GM19240 (cell line): ENCODE measurements around the gene DOK5.
"Not testable (repeated sequence)": the region's sequence is repeated elsewhere in the genome, so short reads cannot be mapped to it uniquely, and the experiment has no call there.

Experiments used
- DNase-seq: peaks from one replicate; pipeline ENCODE4 v3.0.0; 2011; ENCODE audit warnings: low spot score; ENCODE audit not compliant: insufficient read length

Gene DOK5

GRCh38 chr20:54475334-54476168 is at the start of gene DOK5:
Gene DOK5 (plus strand): TSS chr20:54475593. CDS start chr20:54475947, 354 bp downstream.
- DNase-seq = no peak

GRCh38 chr20:54429364-54429763 is 46.0 kb upstream of the DOK5 start:
- no peak for DNase-seq

- DNase-seq = no peak
Measured at GRCh38 chr20:54431156-54431944, 44.0 kb upstream of the DOK5 start.

- DNase-seq = no peak
Measured at GRCh38 chr20:54432966-54433365, 42.4 kb upstream of the DOK5 start.

- DNase-seq = no peak
Measured at GRCh38 chr20:54433636-54434035, 41.8 kb upstream of the DOK5 start.

- no peak for DNase-seq
Measured at GRCh38 chr20:54434196-54434595, 41.2 kb upstream of the DOK5 start.

- no peak for DNase-seq
Measured at GRCh38 chr20:54435015-54435414, 40.4 kb upstream of the DOK5 start.

GRCh38 chr20:54436410-54436809 is 39.0 kb upstream of the DOK5 start:
- not testable (repeated sequence) for DNase-seq

- DNase-seq = no peak
Measured at GRCh38 chr20:54438166-54438565, 37.2 kb upstream of the DOK5 start.

GRCh38 chr20:54450207-54450606 is 25.2 kb upstream of the DOK5 start:
- DNase-seq = no peak

GRCh38 chr20:54451171-54451570 is 24.2 kb upstream of the DOK5 start:
- DNase-seq = no peak

- DNase-seq = no peak
Measured at GRCh38 chr20:54452277-54452676, 23.1 kb upstream of the DOK5 start.

GRCh38 chr20:54454982-54455381 is 20.4 kb upstream of the DOK5 start:
- no peak for DNase-seq

GRCh38 chr20:54456423-54456822 is 19.0 kb upstream of the DOK5 start:
- DNase-seq = no peak

GRCh38 chr20:54456961-54457360 is 18.4 kb upstream of the DOK5 start:
- DNase-seq = no peak

GRCh38 chr20:54458219-54458618 is 17.2 kb upstream of the DOK5 start:
- DNase-seq = no peak

- no peak for DNase-seq
Measured at GRCh38 chr20:54459279-54459678, 16.1 kb upstream of the DOK5 start.

- no peak for DNase-seq
Measured at GRCh38 chr20:54464003-54464402, 11.4 kb upstream of the DOK5 start.

GRCh38 chr20:54466127-54466526 is 9.3 kb upstream of the DOK5 start:
- no peak for DNase-seq

- DNase-seq = no peak
Measured at GRCh38 chr20:54467622-54468021, 7.8 kb upstream of the DOK5 start.

- DNase-seq = no peak
Measured at GRCh38 chr20:54468082-54468481, 7.3 kb upstream of the DOK5 start.

- DNase-seq = no peak
Measured at GRCh38 chr20:54469293-54469692, 6.1 kb upstream of the DOK5 start.

GRCh38 chr20:54469952-54470351 is 5.4 kb upstream of the DOK5 start:
- no peak for DNase-seq
